A549 treated with RU486 at 1 μM for 4 hours (cell line): Measurements from ENCODE around the gene CDH5. TPM values are rescaled to one million over a fixed set of nuclear protein-coding genes. Genes with fewer than 3 reads are reported as not detected.

Source experiments
- total RNA-seq: library from RNA; stranded (reverse); fragments of 200-300 nt; extraction: Qiagen RNA extraction; gene quantifications from 5 replicates; pipeline ENCODE4 v1.2.3, GENCODE V29; 2022; ENCODE audit warnings: low read depth

The CDH5 gene
- 0.18 to 0.33 TPM (median 0.27 TPM) in 5 replicates for total RNA-seq

GRCh38 chr16:66366433-66367299, at the start of gene CDH5:
TSS of gene CDH5 (plus strand) at chr16:66366691. CDS start at chr16:66379338, 12,647 bp downstream.

DNA sequence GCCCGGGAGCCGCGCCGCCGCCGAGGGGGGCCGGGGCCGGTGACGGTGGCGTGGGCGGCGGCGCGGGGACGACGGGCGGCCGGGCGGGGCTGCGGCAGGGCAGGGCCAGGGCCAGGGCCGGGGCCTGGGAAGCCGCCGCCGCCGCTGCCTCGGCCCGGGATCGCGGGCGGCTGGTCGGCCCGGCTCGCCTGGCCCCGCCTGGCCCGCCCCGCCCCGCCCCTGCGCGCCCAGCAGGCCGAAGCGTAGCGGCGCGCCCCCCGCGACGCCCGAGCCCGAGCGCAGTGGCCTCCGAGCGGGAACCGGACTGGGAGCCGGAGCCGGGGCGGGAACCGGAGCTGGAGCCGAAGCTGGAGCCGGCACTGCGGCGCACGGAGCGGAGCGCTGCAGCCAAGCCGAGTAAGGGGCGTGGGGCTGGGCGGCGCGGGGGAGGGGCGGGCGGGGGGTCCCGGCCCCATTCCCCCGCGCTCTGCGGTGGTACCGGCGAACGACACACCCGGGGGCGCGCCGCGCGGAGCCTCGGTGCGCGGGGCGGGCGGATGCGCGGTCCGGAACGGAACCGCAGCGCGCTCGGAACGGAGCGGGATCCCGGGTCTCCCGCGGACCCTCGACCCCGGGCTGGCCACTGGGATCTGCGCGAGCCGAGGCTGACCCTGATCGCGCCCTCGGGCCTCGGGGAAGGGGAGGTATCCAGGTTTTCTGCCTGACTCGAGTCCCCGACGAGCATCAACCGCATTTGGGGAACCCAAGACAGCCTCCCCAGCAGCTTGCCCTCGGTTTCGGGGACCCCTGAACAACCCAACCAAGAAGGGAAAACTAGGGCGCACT, 60.8 kb downstream of the CDH5 start, which contains the start of gene BEAN1:
TSS of gene BEAN1 (plus strand) at position 260 of the 825 bp plus-strand sequence. CDS start 10,382 bp downstream, outside the sequence.

Other genes starting within 250 kb of the CDH5 start
- 2.3 to 3.5 TPM (median 3.2 TPM) in 5 replicates for gene BEAN1, start 60.6 kb downstream of the CDH5 start, total RNA-seq
- gene TK2, start 183.4 kb downstream of the CDH5 start, total RNA-seq = 14.7 to 20.0 TPM (median 16.8 TPM) in 5 replicates
- 63.3 to 68.1 TPM (median 64.7 TPM) in 5 replicates for gene CKLF, start 185.9 kb downstream of the CDH5 start, total RNA-seq
- gene CMTM1, start 199.7 kb downstream of the CDH5 start, total RNA-seq = 0.76 to 1.7 TPM (median 1.2 TPM) in 5 replicates
- not detected in 5 replicates for gene CMTM2, start 212.8 kb downstream of the CDH5 start, total RNA-seq
- 68.4 to 90.2 TPM (median 84.8 TPM) in 5 replicates for gene CMTM3, start 238.0 kb downstream of the CDH5 start, total RNA-seq